K562 treated with DMSO at 1 percent for 24 hours (cell line): ENCODE results near the gene CRY1. TPM values are rescaled to one million over a fixed set of nuclear protein-coding genes. Genes with fewer than 3 reads are reported as not detected.

Source experiments
- total RNA-seq: library from RNA; unstranded; fragments of 300-600 nt; gene quantifications from 2 replicates; pipeline ENCODE4 v1.2.3, GENCODE V29; 2022; ENCODE audit warnings: low read depth; ENCODE audit not compliant: insufficient read depth

CRY1 gene
- 42.3 and 48.3 TPM in 2 replicates for total RNA-seq

GRCh38 chr12:107093417-107094182 is at the start of gene CRY1:
Gene CRY1, minus strand, starts transcription at chr12:107093549. Its CDS starts 588 bp downstream, at chr12:107092961.

DNA sequence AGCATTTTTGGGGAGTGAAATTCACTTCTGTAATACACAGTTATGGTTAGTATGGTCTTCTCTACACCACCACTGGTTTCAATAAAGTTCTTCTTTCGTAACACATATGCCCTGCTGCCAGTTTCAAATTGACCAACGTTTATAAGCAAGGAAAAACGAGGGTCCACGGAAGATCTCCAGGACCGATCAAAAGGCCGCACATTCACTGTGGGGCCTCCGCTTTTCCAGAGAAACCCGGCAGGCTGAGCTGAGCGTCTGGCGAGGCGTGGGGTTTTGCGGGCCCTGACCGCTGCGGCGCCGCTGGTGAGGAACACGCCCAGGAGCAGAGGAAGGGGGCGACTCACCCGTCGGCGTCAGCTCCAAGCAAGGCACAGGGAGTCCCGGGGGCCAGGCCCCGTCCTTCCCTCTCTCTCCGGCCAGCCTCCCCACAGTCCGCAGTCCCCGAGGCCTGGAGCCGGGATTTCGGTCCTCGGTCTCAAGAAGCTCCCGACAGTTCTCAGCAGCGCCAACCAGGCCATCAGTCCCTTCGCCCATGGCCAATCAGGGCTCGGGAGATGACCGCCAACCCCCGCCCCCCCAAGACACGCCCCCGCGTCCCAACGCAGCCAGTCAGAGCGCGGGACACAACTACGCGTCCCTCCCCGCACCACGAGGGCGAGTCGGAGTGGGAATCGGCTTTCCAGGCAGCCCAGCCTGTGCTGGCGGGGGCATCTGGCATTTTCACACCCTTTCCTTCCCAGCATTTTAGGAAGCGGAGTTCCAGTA is 106.5 kb downstream of the CRY1 start, which contains the start of gene MTERF2:
MTERF2 (minus strand) TSS at position 522 of the 765 bp plus-strand sequence. CDS start 8,432 bp downstream, outside the sequence.

DNA sequence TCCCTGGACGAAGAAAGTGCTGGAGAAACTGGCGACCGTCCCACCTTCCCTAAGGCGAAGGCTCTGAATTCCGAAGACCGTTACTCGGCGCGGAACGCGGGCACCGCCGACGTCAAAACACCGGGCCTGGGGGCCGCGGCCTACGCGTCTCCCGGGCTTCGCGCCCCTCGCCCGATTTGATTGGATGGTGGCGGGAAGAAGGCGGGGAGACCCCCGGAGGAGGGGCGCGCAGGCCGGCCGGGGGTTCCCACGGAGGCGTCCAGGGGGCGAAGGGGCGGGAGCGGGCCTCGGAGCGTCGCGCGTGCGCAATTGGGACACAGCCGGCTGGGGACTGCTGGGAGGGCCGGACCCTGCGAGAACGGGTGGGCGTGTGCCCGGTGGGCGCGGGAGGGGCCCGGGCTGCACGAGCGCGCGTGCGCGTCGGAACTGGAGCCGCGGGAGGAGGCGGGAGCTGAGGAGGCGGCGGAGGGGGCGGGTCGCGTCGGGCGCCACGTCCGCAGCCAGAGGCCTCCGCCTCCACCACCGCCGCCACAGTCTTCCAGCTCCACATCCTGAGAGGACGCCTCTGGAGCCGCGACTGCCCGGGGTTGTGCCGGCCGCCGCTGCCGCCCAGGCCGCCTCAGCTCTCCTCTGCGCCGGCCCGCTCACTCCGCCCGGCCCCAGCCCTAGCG is 137.8 kb downstream of the CRY1 start, which contains the start of gene TMEM263:
TMEM263 (plus strand) TSS at position 531 of the 671 bp plus-strand sequence. CDS start 11,210 bp downstream, outside the sequence.

Other genes starting within 250 kb of the CRY1 start
- 20.0 and 23.2 TPM in 2 replicates for gene TMEM263, start 137.6 kb downstream of the CRY1 start, total RNA-seq
- 13.0 and 16.0 TPM in 2 replicates for gene MTERF2, start 106.4 kb downstream of the CRY1 start, total RNA-seq